Measurements from ENCODE around the gene TRERF1. TPM values are rescaled to one million over a fixed set of nuclear protein-coding genes. Genes with fewer than 3 reads are reported as not detected.

Gene TRERF1
- total and polyA plus RNA-seq, 2 of the 8 experiments (the other 6 are each of a cell fraction or from before 2014, with no cell fraction given) = 10.8 to 21.5 TPM

GRCh38 chr6:42468273-42468672 lies 16.5 kb upstream of the TRERF1 start:
- no peak overlapping the region for H4K5ac ChIP-seq (ENCODE audit: insufficient read length, low read depth, low read length)
- no peak overlapping the region for H3K18ac ChIP-seq (ENCODE audit: extremely low read depth, low read length)
- no peak overlapping the region for H3K4me3 ChIP-seq (ENCODE audit: extremely low read depth in 1 of 4, insufficient read depth in 2 of 4, low read depth in 3 of 4, low read length in 4 of 4)
- no peaks in the 10 kb centered on the region for H3K36me3 ChIP-seq (ENCODE audit: control insufficient read depth in 2 of 4, insufficient read depth in 4 of 4, low read length in 3 of 4)
- H3K27me3 ChIP-seq (replicated peaks in 1 of 4; ENCODE audit: control insufficient read depth in 3 of 4, extremely low read depth in 1 of 4, insufficient read depth in 3 of 4, low read length in 3 of 4) = no peaks in the 10 kb centered on the region
- no peak overlapping the region for H3K56ac ChIP-seq (replicated peaks; ENCODE audit: insufficient read length, low read depth, low read length)
- no peak overlapping the region for H2BK12ac ChIP-seq (ENCODE audit: low read depth, low read length)
- no peak overlapping the region for H2BK5ac ChIP-seq (ENCODE audit: low read depth, low read length)
- H3K9ac ChIP-seq (replicated peaks in 1 of 4; ENCODE audit: extremely low read depth in 1 of 4, low read depth in 3 of 4, low read length in 3 of 4) = no peak overlapping the region
- H2BK120ac ChIP-seq (replicated peaks; ENCODE audit: low read depth, low read length) = no peak overlapping the region
- 89% methylated on average over 1 of the region's 1 CpG; no CpG with 5 or more reads in 1 of the 2 experiments for WGBS, 2 experiments (ENCODE audit: extremely low coverage in 1 of 2, insufficient coverage in 1 of 2, insufficient read length in 1 of 2, insufficient replicate concordance in 2 of 2, low coverage in 1 of 2, low lambda C conversion rate in 2 of 2, missing lambda C conversion rate in 1 of 2)
- H2BK15ac ChIP-seq (ENCODE audit: low read length) = no peak overlapping the region
- no peak overlapping the region for H3K23ac ChIP-seq (ENCODE audit: insufficient read length)
- peaks cover 2 to 13% of the 10 kb centered on the region in 2 experiments; a peak in 2 of 4 replicates for H3K9me3 ChIP-seq (ENCODE audit: insufficient read depth in 2 of 2, low read depth in 1 of 2, low read length in 1 of 2)
- H3K23me2 ChIP-seq (ENCODE audit: low read depth, low read length) = no peaks in the 10 kb centered on the region
- no peak for FAIRE-seq
- no peak overlapping the region for H2BK20ac ChIP-seq (ENCODE audit: low read length)
- POLR2A ChIA-PET (ENCODE audit: partially characterized antibody) = interaction anchor here (1.7 kb wide), 1 partner anchor 15 kb away, joined by 4 read pairs; no protein-coding TSS in a partner anchor
- no peak overlapping the region for H2AK5ac ChIP-seq (ENCODE audit: low read depth, low read length)
- H4K91ac ChIP-seq (replicated peaks; ENCODE audit: insufficient read length, low read length) = no peak overlapping the region
- H3K79me1 ChIP-seq (ENCODE audit: low read depth, low read length) = no peaks in the 10 kb centered on the region
- no peak overlapping the region for H3K14ac ChIP-seq (ENCODE audit: insufficient read length)
- H4K20me1 ChIP-seq (replicated peaks in 1 of 2; ENCODE audit: control insufficient read depth in 1 of 2, insufficient read depth in 2 of 2, low read length in 2 of 2) = no peaks in the 10 kb centered on the region
- no peak overlapping the region for H3K4me2 ChIP-seq (ENCODE audit: insufficient read depth in 1 of 2, low read depth in 2 of 2, low read length in 2 of 2)
- CTCF ChIA-PET (ENCODE audit: partially characterized antibody) = interaction anchor here (0.5 to 2.2 kb wide), 3 partner anchors 66 to 238 kb away, joined by 3 to 5 read pairs (median 4); no protein-coding TSS in a partner anchor
- H3K4me1 ChIP-seq (replicated peaks in 1 of 4; ENCODE audit: control insufficient read depth in 3 of 4, insufficient read depth in 4 of 4, low read length in 3 of 4) = no peaks in the 10 kb centered on the region
- H3K27ac ChIP-seq (ENCODE audit: low read depth, low read length) = no peak overlapping the region
- no peak overlapping the region for H2AFZ ChIP-seq (ENCODE audit: low read length)
- no peaks in the 10 kb centered on the region for H3K79me2 ChIP-seq (ENCODE audit: control insufficient read depth in 1 of 2, insufficient read depth in 2 of 2, low read length in 2 of 2)
- H3K4ac ChIP-seq (replicated peaks; ENCODE audit: insufficient read length, low read depth, low read length) = no peak overlapping the region
- DNase-seq (ENCODE audit: low read depth in 1 of 2, low spot score in 2 of 2) = no peak
- no peak overlapping the region for H4K8ac ChIP-seq (ENCODE audit: extremely low read depth, insufficient read depth, low read length)
- TF ChIP-seq USF2 (IDR thresholded peaks at IDR 0.05; ENCODE audit: low read length) (no peak), TAF1 (IDR thresholded peaks at IDR 0.05; ENCODE audit: low read depth, low read length) (no peak), CBX5 (IDR thresholded peaks at IDR 0.05; ENCODE audit: low read depth, low read length) (no peak), RXRA (IDR thresholded peaks at IDR 0.05; ENCODE audit: insufficient read depth, low read depth, low read length) (no peak), CHD2 (IDR thresholded peaks at IDR 0.05; ENCODE audit: low read length) (no peak), SIN3A (conservative IDR thresholded peaks at IDR 0.05 in 1 of 2, IDR thresholded peaks at IDR 0.05 in 1 of 2; ENCODE audit: low read depth in 1 of 2, low read length in 2 of 2) (no peak), BCL11A (IDR thresholded peaks at IDR 0.05; ENCODE audit: low read depth in 2 of 2, low read length in 2 of 2) (no peak), CTCF (IDR thresholded peaks at IDR 0.05; ENCODE audit: control extremely low read depth in 1 of 3, insufficient read depth in 1 of 3, low read depth in 1 of 3, low read length in 3 of 3) (no peak), POLR2A (IDR thresholded peaks at IDR 0.05; ENCODE audit: control extremely low read depth in 1 of 2, low read depth in 2 of 2, low read length in 2 of 2) (no peak), HDAC2 (IDR thresholded peaks at IDR 0.05; ENCODE audit: borderline replicate concordance in 1 of 2, low read depth in 2 of 2, low read length in 2 of 2) (no peak)

Data from H1 (cell line).